Adrenal gland (tissue), 12 donors: Measurements from ENCODE around the gene CDK6. TPM values are rescaled to one million over a fixed set of nuclear protein-coding genes. Genes with fewer than 3 reads are reported as not detected.

Experiments
- DNase-seq, 7 donors: peaks; one replicate each; pipeline ENCODE4 v3.0.0-alpha.2; 2019 to 2020
- H3K27ac ChIP-seq, 5 donors: fragments of 200-600 bp; sonication (generic) in 4 of 5; 1 replicate in 3 of 5; 2 replicates in 2 of 5; pipeline versions ENCODE4 v1.5.1 to v1.8.0; 2016 to 2020; ENCODE audit warnings: mild to moderate bottlenecking in 1 of 5
- H3K27me3 ChIP-seq: fragments of 200-600 bp; 2 replicates; pipeline ENCODE4 v1.8.0; 2021
- H3K36me3 ChIP-seq, 2 donors: fragments of 200-600 bp; replicated peaks in 1 of 2; 1 replicate in 1 of 2; 2 replicates in 1 of 2; pipeline versions ENCODE4 v1.5.1 to v1.8.0; 2018 to 2022
- H3K4me1 ChIP-seq, 2 donors: fragments of 200-600 bp; replicated peaks in 1 of 2; 1 replicate in 1 of 2; 2 replicates in 1 of 2; pipeline versions ENCODE4 v1.5.1 to v1.8.0; 2018 to 2021
- H3K4me3 ChIP-seq, 4 donors: fragments of 200-600 bp; sonication (generic) in 3 of 4; one replicate each; pipeline ENCODE4 v1.5.1; 2016 to 2018
- H3K9me3 ChIP-seq, 3 donors: fragments of 200-600 bp; sonication (generic) in 1 of 3; replicated peaks in 1 of 3; 1 replicate in 2 of 3; 2 replicates in 1 of 3; pipeline versions ENCODE4 v1.5.1 to v1.8.0; 2016 to 2021
- CTCF ChIP-seq, 6 experiments: fragments of 450-650 bp in 4 of 6; fragments of 200-600 bp in 2 of 6; sonication (generic) in 1 of 6; IDR thresholded peaks; 1 replicate in 5 of 6; 2 replicates in 1 of 6; pipeline versions ENCODE4 v1.5.1 to v1.8.0; 2016 to 2021; ENCODE audit warnings: antibody characterized with exemption in 6 of 6, mild to moderate bottlenecking in 2 of 6, moderate library complexity in 1 of 6
- POLR2A ChIP-seq, 2 donors: fragments of 450-650 bp; IDR thresholded peaks; one replicate each; pipeline ENCODE4 v1.6.1; 2017; ENCODE audit warnings: antibody characterized with exemption in 2 of 2, mild to moderate bottlenecking in 2 of 2, moderate library complexity in 1 of 2
- WGBS, 4 donors: extraction: QIAGEN DNeasy Blood & Tissue Kit in 2 of 4; methylation state at CpG; one replicate each; pipeline versions ENCODE4 v1.1.5 to v1.1.7; 2013 to 2017; 5-methylcytosine and 5-hydroxymethylcytosine counted together
- intact Hi-C, 2 donors: fragments of 100-400 bp; cut with DNase I; formaldehyde crosslinking; loops; one replicate each; pipeline versions ENCODE4 v1.14.1 to v1.15.0; 2022 to 2023
- polyA plus RNA-seq, 3 donors: library from polyadenylated mRNA; stranded (reverse); fragments of 200-250 nt in 2 of 3; fragments of 350-450 nt in 1 of 3; fragmentation: Illumina TruSeq in 1 of 3; extraction: RNeasy Lipid Tissue Mini Kit (QIAGEN cat#74804) in 1 of 3; gene quantifications; one replicate each; pipeline ENCODE4 v1.2.3, GENCODE V29; 2013 to 2014
- total RNA-seq, 9 donors: library from RNA; depleted of rRNA in 4 of 9; stranded (reverse); fragments of >200 nt in 4 of 9; fragments of 120-200 nt in 1 of 9; fragmentation: NEBNext Ultra II Directional in 1 of 9; extraction: Animal tissue kit (Norgen Biotek cat#: 25700) in 1 of 9; gene quantifications; one replicate each; pipeline versions ENCODE4 v1.1.0 to v1.2.4, GENCODE V29; 2013 to 2023
- donor health status: healthy with polysubstance abuse.
- donor health status: Bipolar disorder and iron deficiency.
- donor health status: DM: yes; HTN: yes; CAD: no.
- donor health status: DM: no; HTN: no; CAD: no.
- donor health status: DM: no; HTN: no; CAD: no.
- donor health status: DM: yes; HTN: yes; CAD: no.

Gene CDK6
- total and polyA plus RNA-seq, 12 donors = 2.5 to 151 (median 33.4) TPM

- H3K27ac ChIP-seq = no peak overlapping the region
- no peaks in the 10 kb centered on the region for H3K27me3 ChIP-seq
- 73 to 83% (median 76%) methylated on average over 2 of the region's 2 CpGs for WGBS, 4 donors
- intact Hi-C loops = no loop called here
- H3K9me3 ChIP-seq = peaks cover 0 to 4% (median 0%) of the 10 kb centered on the region in 3 donors
- no peaks in the 10 kb centered on the region for H3K36me3 ChIP-seq
- TF ChIP-seq CTCF (IDR thresholded peaks at IDR 0.05) (no peak), POLR2A (IDR thresholded peaks at IDR 0.05) (no peak)
- no peak overlapping the region for H3K4me3 ChIP-seq
- DNase-seq = no peak
- H3K4me1 ChIP-seq = no peaks in the 10 kb centered on the region
Observed at GRCh38 chr7:92706563-92706962, 129.8 kb downstream of the CDK6 start.

DNA sequence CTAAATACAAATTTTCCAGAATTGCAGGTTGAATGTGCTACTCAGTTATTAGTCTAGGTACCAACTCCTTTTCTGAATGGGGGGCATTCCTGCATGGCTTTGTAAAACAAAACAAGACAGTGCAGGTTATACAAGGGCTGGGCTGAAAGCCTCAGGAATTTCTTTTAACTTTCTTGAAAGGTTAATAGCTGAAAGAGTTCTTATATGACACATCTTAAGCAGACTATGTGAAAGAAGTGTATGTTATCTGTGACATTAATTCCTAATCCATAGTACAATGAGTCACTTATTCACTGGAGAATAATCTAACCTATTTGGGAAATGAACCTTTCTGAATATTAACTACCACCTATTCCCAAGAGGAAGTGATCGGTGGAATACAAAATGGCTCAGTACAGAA is 130.5 kb downstream of the CDK6 start:
- no peak for DNase-seq
- no peaks in the 10 kb centered on the region for H3K36me3 ChIP-seq
- no peaks in the 10 kb centered on the region for H3K4me1 ChIP-seq
- intact Hi-C loops = no loop called here
- H3K27ac ChIP-seq = no peak overlapping the region
- WGBS, 4 donors = 91 to 95% (median 94%) methylated on average over 1 of the region's 1 CpG
- TF ChIP-seq POLR2A (IDR thresholded peaks at IDR 0.05) = no peak
- no peak for TF ChIP-seq CTCF (IDR thresholded peaks at IDR 0.05)
- peaks cover 0 to 4% (median 0%) of the 10 kb centered on the region in 3 donors for H3K9me3 ChIP-seq
- no peak overlapping the region for H3K4me3 ChIP-seq
- H3K27me3 ChIP-seq = no peaks in the 10 kb centered on the region

DNA sequence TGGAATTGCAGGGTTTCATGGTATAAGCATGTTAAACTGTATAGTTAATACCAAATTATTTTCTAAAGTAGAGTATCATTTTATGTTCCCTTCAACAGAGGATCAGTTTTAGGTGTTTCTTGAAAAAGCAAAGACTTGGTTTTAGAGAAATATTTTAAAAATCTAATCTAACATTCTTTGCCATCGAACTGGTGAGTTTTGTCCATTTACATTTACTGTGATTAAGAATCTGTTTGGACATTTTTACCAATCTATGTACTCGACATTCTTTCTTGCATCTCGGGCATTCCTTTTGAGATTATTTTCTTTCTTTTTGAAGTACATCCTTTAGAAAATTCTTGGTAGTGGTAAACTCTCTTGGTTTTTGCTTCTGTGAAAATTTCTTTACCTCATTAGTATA is 131.5 kb downstream of the CDK6 start:
- TF ChIP-seq POLR2A (IDR thresholded peaks at IDR 0.05) (no peak), CTCF (IDR thresholded peaks at IDR 0.05) (no peak)
- Histone ChIP-seq H3K9me3 (peaks cover 0 to 4% (median 0%) of the 10 kb centered on the region in 3 donors), H3K27ac (no peak overlapping the region), H3K27me3 (no peaks in the 10 kb centered on the region), H3K36me3 (no peaks in the 10 kb centered on the region), H3K4me3 (no peak overlapping the region), H3K4me1 (peaks cover 0 to 1% of the 10 kb centered on the region in 2 donors)
- no peak for DNase-seq
- 96 to 98% (median 97%) methylated on average over 3 of the region's 3 CpGs for WGBS, 4 donors
- intact Hi-C loops = no loop called here

DNA sequence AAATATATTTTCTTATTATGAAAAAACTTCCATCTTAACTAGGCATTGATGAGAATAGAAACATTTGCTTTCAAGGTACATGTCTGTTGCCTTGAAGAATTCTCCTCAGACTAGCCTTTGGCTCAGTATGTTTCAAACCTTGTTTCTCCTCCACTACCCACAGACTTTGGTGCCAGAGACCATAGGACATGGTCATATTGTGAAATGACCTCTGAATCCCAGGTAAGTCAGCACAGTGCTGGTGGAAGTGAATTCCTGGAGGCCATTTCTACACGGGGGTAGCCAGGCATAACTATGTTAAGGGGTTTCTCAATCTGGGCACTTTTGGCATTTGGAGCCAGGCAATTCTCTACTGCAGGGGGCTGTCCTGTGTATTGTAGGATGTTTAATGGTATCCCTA is 133.8 kb downstream of the CDK6 start:
- WGBS, 4 donors = 50 to 91% (median 66%) methylated on average over 1 of the region's 1 CpG
- peaks cover 0 to 4% (median 0%) of the 10 kb centered on the region in 3 donors for H3K9me3 ChIP-seq
- peaks cover 10 to 25% of the 10 kb centered on the region in 2 donors for H3K4me1 ChIP-seq
- H3K36me3 ChIP-seq = no peaks in the 10 kb centered on the region
- TF ChIP-seq POLR2A (IDR thresholded peaks at IDR 0.05) = no peak
- TF ChIP-seq CTCF (IDR thresholded peaks at IDR 0.05) = no peak
- no peaks in the 10 kb centered on the region for H3K27me3 ChIP-seq
- DNase-seq = no peak
- no peak overlapping the region for H3K27ac ChIP-seq
- intact Hi-C loops = no loop called here
- H3K4me3 ChIP-seq = no peak overlapping the region
